ENCODE data around the gene ZNF462. TPM values are rescaled to one million over a fixed set of nuclear protein-coding genes. Genes with fewer than 3 reads are reported as not detected.
A peak's percentile ranks its signal among the peaks of the same experiment; 100 is the strongest.

Gene ZNF462
- total RNA-seq, 1 experiment from 2014 or later = 164 TPM

DNA sequence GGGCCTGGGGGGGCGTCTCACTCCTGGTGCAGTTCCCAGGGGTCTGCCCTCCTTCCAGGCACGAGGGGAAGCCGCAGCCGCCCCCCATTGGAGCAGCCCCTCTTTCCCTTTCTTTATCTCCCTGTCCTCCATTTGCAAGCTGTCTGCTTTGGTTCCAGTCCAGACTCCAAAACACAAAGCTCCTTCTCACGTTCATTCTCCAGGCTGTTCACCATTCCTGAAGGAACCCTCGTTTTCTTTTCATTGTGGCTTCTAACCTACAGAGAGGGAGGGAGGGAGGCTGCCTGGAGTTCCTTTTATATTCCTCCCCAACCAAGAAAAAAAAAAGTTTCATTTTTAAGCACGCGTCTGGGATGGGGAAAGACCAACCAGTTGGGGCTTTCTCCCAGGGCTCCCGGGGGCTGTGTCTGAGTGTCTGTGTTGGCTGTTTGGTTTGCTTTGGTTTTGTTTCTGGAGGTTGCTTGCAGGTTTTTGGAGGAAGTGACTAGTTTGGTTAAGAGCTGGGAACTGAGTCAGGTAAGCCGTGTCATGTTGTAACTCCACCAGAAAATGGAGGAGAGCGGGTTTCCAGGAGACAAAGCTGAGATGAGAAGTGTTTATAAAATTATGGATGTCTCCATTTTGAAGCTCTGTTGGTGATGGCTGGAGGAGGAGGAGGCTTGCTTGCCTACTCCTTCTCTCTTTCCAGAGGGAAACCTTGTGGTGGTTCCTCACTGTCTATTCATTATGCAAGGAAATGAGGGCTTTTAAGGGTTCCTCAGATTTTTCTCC lies 1.6 kb downstream of the ZNF462 start:
- Mint-ChIP-seq H3K9me3 (no peaks in the 10 kb centered on the region; a peak in 2 of 5 replicates), H3K27me3 (ENCODE audit: low read depth) (no peaks in the 10 kb centered on the region), H3K27ac (peak overlapping the region; percentile 86 to 99 (median 97)), H3K4me3 (peak overlapping the region; percentile 93 to 100), H3K36me3 (ENCODE audit: insufficient read depth in 1 of 3, low read depth in 3 of 3) (peaks cover 16 to 42% (median 40%) of the 10 kb centered on the region in 3 experiments), H3K4me1 (peaks cover 52 to 54% of the 10 kb centered on the region in 2 experiments)
- H4K5ac ChIP-seq (ENCODE audit: insufficient read length, low read depth, low read length) = no peak overlapping the region
- H4K8ac ChIP-seq (replicated peaks; ENCODE audit: insufficient read length, low read depth, low read length) = no peak overlapping the region
- DNase-seq = peak; percentile 34
- H2BK20ac ChIP-seq (ENCODE audit: low read depth, low read length, poor library complexity, severe bottlenecking) = no peak overlapping the region
- peak overlapping the region; percentile 87 for H3K9ac ChIP-seq (ENCODE audit: extremely low read depth, insufficient read length, low read length)
- WGBS (ENCODE audit: extremely low coverage, insufficient read length, low lambda C conversion rate) = no CpG with 5 or more reads among the region's 11 CpGs
- H3K18ac ChIP-seq (ENCODE audit: insufficient read length, low read depth, low read length) = peak overlapping the region; percentile 71
- H3K27ac ChIP-seq (ENCODE audit: insufficient read length, low read depth, low read length) = no peak overlapping the region
- H3K79me1 ChIP-seq (ENCODE audit: insufficient read depth, low read depth, low read length, poor library complexity, severe bottlenecking) = peaks cover 2% of the 10 kb centered on the region
- no peak overlapping the region for H2BK5ac ChIP-seq (ENCODE audit: insufficient read length, low read length)
- H3K4me2 ChIP-seq (ENCODE audit: insufficient read depth, insufficient read length, low read length) = peak overlapping the region; percentile 79
- H3K23ac ChIP-seq (ENCODE audit: insufficient read length, low read depth, low read length) = no peak overlapping the region
- no peaks in the 10 kb centered on the region for H3K27me3 ChIP-seq (ENCODE audit: insufficient read depth, low read length)
- H4K91ac ChIP-seq (ENCODE audit: insufficient read length, low read depth, low read length) = no peak overlapping the region
- H3K4ac ChIP-seq (ENCODE audit: low read depth, low read length) = no peak overlapping the region
- peaks cover 54% of the 10 kb centered on the region for H3K79me2 ChIP-seq (ENCODE audit: insufficient read depth, low read length)
- H2BK12ac ChIP-seq (ENCODE audit: insufficient read length, low read depth, low read length) = no peak overlapping the region
- H2BK120ac ChIP-seq (ENCODE audit: low read depth, low read length, poor library complexity, severe bottlenecking) = no peak overlapping the region
- H3T11ph ChIP-seq (ENCODE audit: low read length) = no peak overlapping the region
- no peak overlapping the region for H2BK15ac ChIP-seq (ENCODE audit: low read depth, low read length)
- peaks cover 18% of the 10 kb centered on the region; the same call in 1 of the 2 replicates for H3K4me1 ChIP-seq (ENCODE audit: insufficient read depth, low read length)
- no peak overlapping the region for H2AFZ ChIP-seq (ENCODE audit: low read length)
- H3K23me2 ChIP-seq (ENCODE audit: insufficient read length, low read depth, low read length, poor library complexity, severe bottlenecking) = peaks cover 19% of the 10 kb centered on the region
- peak overlapping the region; percentile 74 for H3K14ac ChIP-seq (ENCODE audit: insufficient read depth, low read length)
- no peak overlapping the region for H2AK5ac ChIP-seq (ENCODE audit: insufficient read length, low read length)
- no peaks in the 10 kb centered on the region for H4K20me1 ChIP-seq (ENCODE audit: control insufficient read depth, insufficient read depth, insufficient read length)
- H3K56ac ChIP-seq (ENCODE audit: insufficient read length, low read depth, low read length) = no peak overlapping the region
- TF ChIP-seq, protein P1, sequence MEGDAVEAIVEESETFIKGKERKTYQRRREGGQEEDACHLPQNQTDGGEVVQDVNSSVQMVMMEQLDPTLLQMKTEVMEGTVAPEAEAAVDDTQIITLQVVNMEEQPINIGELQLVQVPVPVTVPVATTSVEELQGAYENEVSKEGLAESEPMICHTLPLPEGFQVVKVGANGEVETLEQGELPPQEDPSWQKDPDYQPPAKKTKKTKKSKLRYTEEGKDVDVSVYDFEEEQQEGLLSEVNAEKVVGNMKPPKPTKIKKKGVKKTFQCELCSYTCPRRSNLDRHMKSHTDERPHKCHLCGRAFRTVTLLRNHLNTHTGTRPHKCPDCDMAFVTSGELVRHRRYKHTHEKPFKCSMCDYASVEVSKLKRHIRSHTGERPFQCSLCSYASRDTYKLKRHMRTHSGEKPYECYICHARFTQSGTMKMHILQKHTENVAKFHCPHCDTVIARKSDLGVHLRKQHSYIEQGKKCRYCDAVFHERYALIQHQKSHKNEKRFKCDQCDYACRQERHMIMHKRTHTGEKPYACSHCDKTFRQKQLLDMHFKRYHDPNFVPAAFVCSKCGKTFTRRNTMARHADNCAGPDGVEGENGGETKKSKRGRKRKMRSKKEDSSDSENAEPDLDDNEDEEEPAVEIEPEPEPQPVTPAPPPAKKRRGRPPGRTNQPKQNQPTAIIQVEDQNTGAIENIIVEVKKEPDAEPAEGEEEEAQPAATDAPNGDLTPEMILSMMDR (conservative IDR thresholded peaks at IDR 0.05) = no peak
- no peaks in the 10 kb centered on the region for H3K9me3 ChIP-seq (ENCODE audit: control insufficient read depth, low read depth, low read length)
